ENCODE results near the gene SERPINA4.
"Not testable (repeated sequence)": the region's sequence is repeated elsewhere in the genome, so short reads cannot be mapped to it uniquely, and the experiment has no call there.

Gene SERPINA4

DNA sequence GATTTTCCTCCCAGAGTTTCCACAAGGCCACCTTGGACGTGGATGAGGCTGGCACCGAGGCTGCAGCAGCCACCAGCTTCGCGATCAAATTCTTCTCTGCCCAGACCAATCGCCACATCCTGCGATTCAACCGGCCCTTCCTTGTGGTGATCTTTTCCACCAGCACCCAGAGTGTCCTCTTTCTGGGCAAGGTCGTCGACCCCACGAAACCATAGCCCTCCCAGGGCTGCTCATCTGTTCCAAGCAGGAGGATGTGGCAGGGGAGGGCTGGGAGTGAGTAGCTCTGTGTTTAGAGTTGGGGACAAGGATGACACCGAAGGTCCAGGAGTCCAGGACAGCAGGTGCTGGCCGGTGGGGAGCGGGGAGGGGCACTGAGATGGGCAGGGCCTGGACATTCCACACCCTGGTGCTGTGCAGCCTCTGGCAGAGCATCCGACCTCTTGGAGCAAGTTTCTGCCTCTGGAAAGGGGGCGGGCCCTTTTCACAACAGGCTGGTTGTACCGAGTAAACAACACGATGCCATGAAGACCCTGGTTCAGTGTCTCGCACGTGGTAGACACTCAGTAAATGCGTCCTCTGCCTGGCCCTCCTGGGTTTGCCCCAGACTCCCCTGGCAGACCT is 8.2 kb downstream of the SERPINA4 start:
- DNase-seq (ENCODE audit: low read depth in 3 of 3) = no peak

DNA sequence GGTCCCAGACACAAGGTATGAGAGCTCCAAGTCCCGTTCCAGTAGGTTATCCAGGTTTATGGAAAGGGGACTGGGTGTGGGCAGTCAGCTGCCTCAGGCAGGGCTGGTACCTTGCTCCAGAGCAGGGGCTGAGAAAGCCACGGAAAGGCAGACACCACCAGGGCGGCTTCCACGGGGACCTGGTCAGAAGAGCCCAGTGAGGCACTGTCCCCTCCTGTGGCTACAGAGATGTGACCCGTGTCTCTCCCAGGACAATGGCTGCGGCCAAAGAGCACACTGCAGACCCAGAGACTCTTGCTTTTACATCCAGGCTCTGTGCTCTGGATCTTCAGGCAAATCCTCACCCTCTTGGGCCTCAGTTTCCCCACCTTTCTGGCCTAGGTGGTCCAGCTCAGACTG is 8.8 kb downstream of the SERPINA4 start:
- DNase-seq (ENCODE audit: low read depth in 3 of 3) = no peak

DNA sequence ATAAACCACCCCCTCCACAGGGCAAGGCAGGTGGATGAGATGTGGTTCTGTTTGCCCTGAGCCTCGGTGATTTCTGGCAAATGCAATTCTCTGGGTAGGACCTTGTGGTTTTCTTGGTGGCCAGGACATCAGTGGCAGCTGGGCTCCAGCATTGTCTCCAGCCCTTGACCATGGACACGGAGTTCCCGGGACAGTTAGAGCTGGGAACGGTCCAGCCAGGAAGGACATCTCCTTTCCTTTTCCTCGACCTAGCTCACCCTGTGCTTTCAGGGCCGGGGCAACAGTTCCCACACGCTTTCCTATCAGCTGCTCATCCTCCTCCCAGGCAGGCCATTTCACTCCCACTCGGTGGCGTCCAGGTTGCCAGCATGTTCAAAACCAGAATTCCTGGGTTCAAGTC is 9.2 kb downstream of the SERPINA4 start:
- DNase-seq (ENCODE audit: low read depth in 3 of 3) = no peak

DNA sequence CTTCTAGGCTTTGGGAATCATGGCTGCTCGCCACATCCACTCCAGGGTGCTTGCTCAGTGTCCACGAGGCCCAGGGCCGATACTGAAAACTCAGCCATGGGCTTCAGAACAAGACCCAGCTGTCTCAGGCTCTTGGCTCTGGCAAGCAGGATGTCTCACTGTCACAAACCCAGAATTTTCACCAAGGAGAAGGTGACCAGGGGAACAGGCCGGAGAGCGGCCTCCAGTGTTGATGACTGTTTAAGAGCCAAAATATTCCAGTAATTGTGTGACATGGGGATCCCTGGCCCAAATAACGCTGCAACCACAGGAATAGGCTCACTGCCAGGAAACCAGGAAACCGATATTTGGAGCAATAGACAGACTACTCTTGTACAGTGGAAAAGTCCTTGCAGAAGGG is 10.2 kb downstream of the SERPINA4 start:
- DNase-seq (ENCODE audit: low read depth in 3 of 3) = no peak

DNA sequence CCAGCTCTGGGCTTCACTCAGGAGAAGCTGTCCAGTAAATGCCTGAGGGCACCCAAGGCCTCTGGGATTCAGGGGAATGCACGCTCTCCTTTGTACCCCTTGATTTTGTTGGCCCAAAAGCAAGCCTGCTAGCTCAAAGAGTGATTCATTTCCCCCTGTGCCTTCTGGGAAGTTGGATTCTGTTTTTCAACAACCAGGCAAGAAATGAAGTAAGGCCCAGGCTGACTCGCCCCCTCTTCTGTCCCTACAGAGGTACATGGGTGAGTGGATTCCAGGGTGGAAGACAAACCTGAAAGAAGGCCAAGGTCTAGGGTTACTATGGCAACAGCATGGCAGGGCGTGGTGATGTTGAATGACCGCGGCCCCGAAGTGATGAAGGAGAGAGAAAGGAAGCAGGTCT is 10.7 kb downstream of the SERPINA4 start:
- DNase-seq (ENCODE audit: low read depth in 3 of 3) = no peak

DNA sequence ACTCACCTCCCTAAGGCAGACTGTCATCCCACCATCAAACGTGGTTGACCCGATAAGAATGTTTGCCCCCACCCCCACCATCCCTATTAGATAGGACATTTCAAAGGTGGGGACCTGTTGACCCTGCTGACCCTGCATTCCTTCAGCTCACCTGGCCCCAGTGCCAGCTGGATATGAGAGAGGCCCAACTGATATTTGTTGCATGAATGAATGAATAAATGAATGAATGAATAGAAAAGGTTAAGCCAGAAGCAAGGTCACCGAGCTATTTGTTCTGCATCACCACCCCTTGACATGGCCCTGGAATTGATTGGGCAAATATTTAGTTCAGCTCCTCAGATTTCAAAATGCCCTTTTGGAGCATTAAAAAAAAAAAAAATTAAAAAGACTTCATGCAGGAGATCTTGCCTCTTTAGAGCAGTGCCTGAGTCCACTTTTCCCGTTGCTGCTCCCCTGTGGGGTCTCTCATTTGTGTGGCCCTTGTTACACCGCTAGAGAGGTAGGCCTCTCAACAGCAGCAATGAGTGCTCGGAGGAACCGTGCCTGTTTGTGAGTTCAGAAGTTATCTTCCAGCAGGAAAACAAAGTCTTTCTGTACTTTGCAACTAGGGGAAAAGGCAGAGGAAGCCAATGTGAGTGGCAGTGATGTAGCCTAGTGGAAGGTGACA is 11.5 kb downstream of the SERPINA4 start:
- no peak for DNase-seq (ENCODE audit: low read depth in 3 of 3)

DNA sequence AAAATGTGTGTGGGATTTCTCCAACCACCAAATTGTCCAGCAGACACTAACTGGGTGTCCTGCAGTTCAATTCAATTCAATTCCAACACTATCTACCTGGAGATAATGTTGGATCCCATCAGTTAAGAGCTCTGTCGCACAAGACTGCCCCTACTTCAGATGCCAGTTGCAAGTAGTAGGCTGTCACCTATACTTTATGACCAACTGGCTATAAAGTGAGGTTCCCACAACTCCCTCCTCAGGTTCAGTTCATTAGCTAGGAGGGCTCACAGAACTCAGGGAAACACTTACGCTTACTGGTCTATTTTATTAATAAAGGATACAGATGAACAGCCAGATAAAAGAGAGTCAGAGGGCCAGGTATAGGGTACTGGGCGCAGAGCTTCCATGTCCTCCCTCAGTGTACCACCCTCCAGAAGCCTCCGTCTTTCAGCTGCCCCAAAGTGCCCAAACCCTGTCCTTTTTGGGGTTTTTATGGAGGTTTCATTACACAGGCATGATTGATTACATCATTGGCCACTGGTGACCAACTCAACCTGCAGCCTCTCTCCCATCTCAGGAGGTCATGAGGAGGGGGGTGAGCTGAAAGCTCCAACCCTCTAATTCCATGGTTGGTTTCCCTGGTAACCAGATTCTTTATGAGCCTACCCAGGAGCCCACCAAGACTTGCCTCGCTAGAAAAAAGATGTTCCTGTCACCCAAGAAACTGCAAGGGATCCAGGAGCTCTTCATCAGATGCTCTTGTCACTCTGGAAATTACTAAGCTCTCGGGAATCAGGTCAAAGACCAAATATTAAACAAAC is 12.4 kb downstream of the SERPINA4 start:
- DNase-seq (ENCODE audit: low read depth in 3 of 3) = no peak

DNA sequence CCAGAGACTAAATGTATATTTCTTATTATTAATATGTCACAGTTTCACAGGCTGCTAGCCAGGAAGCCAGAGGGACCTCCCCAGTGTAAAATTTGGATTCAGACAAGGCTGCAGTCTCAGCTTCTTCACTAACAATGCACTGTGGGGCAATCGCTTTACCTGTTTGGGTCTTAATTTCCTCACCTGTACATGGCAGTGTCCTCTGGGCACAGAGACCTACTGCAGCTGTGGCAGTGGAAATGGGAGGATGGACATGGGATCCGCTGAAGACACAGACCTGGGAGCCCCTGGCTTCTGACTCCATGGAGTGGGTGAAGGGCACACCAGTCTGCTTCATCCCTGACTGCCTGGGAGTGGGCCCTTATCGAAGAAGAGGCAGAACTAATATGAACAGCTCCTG is 13.1 kb downstream of the SERPINA4 start:
- DNase-seq (ENCODE audit: low read depth in 3 of 3) = no peak

DNA sequence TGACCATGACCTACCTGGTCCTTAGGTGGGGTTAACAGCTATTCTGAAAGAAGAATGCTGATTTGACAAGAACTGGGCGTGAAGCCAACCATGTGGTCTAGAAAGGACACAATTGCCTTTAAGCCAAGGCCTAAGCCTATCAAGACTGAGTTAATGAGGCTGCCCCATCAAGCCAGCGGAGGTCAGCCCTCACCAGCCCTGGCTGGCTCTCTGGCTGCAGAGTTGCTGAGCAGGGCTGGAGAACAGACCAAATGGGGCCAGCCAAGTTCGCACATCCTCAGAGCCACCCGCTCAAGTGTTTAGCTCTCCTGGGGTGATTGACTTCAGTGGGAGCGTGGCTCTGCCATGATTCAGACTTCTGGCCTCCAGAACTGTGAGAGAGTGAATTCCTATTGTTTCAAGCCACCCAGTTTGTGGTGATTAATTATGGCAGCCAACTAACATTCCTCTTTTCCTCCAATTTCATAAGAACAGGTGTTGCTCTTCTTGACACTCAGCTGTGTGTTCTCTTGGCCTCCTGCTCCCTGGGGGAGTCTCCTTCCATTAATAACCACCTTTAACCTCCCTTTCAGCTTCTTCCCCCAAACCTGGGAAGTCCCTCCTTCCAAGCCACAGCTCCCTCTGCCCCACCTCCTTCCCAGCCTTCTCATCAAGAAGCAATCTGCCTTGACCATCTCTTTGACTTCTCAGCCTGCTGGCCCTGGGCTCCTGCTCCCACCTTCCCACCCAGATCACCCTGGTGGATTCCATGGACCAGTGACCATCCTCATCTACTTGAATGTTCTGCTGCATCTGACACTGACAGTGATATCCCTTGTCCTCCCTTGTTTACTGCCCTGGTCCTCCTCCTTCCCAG is 14.7 kb downstream of the SERPINA4 start:
- no peak for DNase-seq (ENCODE audit: low read depth in 3 of 3)

DNA sequence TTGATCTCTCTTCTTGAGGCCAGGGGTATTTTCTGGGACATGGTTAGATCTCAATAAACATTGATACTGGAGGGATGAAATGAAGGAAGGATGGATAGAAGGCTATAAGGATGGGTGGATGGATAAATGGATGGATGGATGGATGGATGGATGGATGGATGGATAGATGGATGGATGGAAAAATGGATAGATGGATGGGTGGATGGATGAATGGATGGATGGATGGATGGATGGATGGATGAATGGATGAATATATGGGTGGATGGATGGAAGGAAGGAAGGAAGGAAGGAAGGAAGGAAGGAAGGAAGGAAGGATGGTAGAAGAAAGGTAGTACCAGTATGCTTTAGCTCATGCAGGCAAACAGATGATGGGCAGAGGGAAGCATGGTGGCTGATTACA is 16.2 kb downstream of the SERPINA4 start:
- not testable (repeated sequence) for DNase-seq (ENCODE audit: low read depth in 3 of 3)

DNA sequence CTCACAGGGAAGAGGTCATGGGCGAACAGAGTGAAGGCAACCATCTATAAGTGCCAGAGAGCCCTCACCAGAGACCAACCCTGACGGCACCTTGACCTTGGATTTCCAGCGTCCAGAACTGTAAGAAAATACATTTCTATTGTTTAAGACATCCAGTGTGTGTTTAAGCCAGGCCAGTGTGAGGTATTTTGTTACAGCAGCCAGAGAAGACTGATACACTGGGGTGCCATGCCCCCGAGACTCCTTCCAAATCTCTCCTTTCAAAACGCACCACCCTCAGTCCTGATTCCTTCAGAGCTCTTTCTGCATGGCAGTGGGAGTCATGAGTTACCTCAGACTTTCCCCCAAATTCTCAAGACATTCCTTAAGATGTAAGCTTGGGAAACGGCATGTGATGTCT is 17.5 kb downstream of the SERPINA4 start:
- DNase-seq (ENCODE audit: low read depth in 3 of 3) = no peak

DNA sequence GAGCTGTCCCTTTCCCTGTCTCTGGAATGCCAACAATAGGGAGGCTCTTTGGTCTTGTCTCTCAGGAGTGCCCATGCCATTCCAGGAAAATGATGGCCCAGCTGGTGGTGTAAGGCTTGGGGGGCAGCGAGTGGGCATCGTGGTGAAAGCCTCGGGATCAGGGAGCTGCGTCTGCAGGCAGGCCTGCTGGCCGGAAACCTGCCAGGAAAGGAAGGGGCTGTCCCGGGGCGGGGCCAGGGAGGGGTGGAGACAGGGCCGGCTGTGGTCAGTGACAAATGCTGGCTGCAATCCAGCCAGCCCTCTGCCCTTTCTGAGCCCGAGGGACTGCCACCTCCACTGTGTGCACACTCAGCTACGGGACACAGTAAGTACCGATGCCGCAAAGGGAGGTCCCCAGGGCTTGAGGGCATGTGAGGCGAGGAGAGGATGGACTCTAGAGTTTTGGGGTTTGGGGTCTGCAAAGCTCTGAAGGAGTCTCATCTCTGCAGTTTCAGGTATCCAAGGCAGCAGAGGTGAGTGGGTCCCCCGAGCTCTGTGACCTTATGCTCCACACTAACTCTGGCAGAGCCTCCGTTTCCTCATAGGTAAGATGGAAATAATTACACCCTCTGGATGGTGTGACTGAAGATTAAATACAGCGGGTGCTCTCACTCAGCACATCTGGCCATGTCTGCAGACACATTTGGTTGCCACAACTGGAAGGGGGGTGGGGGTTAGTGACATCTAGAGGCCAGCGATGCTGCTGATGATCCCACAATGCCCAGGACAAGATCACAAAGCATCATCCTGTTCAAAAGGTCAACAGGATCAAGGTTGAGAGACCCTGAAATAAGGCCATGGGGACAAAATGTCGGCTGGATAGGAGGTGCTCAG is 20.1 kb downstream of the SERPINA4 start, which contains the start of gene SERPINA5:
TSS of gene SERPINA5 (plus strand) at position 300 of the 873 bp plus-strand sequence. CDS start 5,937 bp downstream, outside the sequence.
- DNase-seq (ENCODE audit: low read depth in 3 of 3) = no peak

DNA sequence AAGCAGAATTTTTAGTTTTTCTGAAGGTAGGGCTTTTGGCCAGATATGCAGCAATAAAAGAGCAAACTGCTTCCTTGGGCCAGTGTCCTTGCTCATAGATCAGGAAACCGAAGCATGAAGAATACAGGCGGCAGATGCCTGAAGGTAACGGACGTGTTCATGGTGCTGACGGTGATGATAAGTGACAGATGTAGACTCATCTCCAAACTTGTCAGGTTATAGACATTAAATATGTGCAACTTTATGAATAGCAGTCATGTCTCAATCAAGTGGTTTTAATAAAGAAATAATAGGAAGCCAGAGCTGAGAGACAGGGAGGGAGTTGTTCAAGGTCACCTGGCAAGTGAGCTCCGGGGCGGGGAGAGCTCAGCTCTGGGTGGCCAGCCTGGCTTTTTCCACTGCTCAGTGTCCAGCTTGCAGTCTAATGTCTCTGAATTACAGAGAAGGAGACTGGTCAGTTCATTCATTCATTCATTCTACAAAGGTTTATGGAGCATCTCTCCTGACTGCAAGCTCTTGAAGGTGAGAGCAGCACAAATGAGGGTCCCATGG is 21.0 kb downstream of the SERPINA4 start:
- no peak for DNase-seq (ENCODE audit: low read depth in 3 of 3)

DNA sequence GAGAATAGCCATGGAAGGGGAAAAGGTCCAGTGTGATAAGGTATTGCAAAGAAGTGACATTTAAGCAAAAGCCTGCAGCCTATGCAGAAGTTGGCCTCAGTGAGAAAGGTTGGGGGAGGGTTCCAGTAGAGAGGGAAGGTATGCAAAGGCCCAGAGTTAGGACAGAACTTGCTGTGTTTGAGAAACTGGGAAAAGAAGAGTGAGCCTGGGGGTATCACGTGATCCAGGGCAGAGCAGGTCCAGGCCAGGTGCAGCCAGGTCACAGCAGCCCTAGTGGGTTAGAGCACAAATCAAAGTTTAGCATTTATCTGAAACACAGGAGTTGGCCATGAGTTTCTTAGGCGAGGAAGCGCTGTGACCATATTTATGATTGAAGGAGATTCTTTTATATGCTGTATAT is 21.6 kb downstream of the SERPINA4 start:
- DNase-seq (ENCODE audit: low read depth in 3 of 3) = no peak

DNA sequence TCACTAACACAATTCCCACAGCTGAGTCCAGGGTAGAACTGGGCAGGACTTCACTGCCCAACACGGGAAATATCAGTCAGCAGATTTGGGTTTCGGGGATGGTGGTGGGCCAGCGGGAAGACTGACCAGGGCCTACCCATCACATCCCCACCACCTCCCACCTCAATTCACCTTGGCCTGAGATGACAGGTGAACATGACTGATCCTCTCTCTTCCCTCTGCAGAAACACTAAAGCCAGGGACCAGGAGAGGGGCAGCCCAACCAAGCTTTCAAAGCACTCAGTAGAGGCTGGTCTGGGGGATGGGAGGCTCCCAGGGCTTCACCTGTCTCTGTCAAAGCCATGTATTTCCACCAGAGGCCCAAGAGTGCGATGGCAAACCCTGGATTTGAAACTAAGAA is 22.3 kb downstream of the SERPINA4 start:
- no peak for DNase-seq (ENCODE audit: low read depth in 3 of 3)

DNA sequence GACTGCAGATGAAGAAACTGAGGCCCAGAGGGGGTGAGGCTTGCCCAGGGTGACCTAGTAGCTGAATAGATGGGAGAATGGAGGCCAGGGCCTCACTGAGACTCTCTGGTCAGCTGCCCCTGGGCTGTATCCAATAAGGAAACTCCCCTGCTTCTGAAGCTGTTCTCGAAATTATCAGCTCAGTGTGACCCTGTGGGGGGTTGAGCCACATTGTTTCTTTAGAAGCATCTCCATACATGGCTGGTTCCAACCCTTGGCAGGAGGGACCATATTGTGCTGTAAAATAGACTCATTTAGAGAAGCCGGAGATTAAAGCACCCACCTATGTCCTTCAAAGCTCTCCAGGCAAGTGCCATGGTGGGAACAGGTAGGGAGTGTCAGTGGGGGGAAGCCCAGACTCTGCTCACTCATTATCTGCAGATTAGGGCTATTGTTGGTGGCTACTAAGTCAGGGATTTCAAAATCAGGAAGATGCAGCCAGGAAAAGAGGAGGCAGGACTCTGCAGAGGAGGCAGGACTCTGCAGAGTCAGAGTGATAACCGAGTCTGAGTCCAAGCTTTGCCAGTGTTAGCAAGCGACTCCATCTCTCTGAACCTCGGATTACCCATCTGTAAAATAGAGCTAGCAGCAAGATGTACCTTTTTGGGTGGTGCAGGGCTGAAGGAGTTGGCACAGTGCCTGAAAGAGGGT is 23.5 kb downstream of the SERPINA4 start:
- no peak for DNase-seq (ENCODE audit: low read depth in 3 of 3)

DNA sequence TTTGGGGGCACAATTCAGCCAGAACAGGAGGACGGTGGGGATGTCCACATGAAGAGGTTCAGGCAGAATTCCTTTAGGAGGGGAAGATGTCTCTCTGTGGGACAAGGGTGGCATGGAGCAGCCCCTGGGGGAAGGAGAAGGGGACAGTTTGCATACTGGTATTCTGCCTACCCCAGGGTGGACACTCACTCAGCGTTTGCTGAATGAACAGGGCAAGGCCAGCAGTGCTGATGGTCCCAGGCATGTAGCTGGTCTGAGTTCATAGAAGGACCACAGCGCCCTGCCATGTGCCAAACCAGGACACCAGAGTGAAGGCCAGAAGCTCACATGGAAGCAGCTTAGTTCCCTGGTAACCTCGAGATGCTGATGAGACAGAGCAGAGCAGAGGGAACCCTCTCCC is 25.4 kb downstream of the SERPINA4 start:
- no peak for DNase-seq (ENCODE audit: low read depth in 3 of 3)

DNA sequence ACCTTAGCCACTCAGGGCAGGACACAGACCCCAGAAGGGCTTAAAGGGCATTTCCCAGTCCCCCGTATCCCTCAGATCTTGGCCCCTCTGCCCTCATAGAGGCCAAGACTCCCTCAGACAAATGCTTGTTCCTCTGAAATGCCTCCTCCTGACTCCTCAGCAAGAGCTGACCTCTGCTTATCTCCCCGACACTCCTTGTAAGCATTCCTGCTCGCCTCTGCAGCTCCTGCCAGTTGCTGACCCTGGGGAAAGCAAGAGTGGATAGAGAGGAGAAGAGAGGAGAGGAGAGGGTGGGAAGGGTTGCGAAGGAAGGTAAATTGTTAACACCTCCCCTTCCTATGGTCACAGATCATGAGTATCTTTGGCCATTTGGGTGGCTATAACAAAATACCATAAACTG is 27.1 kb downstream of the SERPINA4 start:
- DNase-seq (ENCODE audit: low read depth in 3 of 3) = no peak

DNA sequence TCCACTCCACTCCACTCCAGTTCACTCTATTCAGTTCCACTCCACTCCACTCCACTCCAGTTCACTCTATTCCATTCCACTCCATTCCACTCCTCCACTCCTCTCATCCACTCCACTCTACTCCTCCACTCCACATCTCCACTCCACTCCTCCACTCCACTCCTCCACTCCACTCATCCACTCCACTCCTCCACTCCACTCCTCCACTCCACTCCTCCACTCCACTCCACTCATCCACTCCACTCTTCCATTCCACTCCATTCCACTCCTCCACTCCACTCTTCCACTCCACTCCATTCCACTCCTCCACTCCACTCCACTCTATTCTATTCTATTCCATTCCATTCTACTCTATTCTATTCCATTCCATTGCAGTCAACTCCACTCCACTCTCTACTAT is 29.8 kb downstream of the SERPINA4 start:
- DNase-seq (ENCODE audit: low read depth in 3 of 3) = no peak

DNA sequence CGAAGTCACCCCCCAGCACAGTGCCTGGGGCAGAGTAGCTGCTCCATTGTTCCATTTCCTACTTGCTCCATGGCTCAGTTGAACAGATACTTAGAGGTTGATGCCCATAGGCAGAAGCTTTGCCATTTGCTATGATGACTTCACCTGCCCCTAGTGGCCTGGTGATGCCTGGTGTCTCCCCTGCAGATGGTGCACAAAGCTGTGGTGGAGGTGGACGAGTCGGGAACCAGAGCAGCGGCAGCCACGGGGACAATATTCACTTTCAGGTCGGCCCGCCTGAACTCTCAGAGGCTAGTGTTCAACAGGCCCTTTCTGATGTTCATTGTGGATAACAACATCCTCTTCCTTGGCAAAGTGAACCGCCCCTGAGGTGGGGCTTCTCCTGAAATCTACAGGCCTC is 30.6 kb downstream of the SERPINA4 start:
- DNase-seq (ENCODE audit: low read depth in 3 of 3) = no peak
